ENCODE data around the gene PFKP. TPM values are rescaled to one million over a fixed set of nuclear protein-coding genes. Genes with fewer than 3 reads are reported as not detected.

PFKP gene
- total RNA-seq, 1 experiment from 2014 or later = 232 TPM

- intact Hi-C loops (cut with micrococcal nuclease; ENCODE audit: unreplicated experiment) = no loop called here
- Histone ChIP-seq H3K27ac (ENCODE audit: low read length) (no peak overlapping the region), H3K4me1 (ENCODE audit: control insufficient read depth, insufficient read depth, low read length) (no peaks in the 10 kb centered on the region), H3K4me3 (ENCODE audit: low read depth in 2 of 2, low read length in 2 of 2) (no peak overlapping the region), H3K27me3 (ENCODE audit: control insufficient read depth, insufficient read depth, low read length) (no peaks in the 10 kb centered on the region), H3K36me3 (ENCODE audit: control insufficient read depth, insufficient read depth, low read length) (peaks cover 5% of the 10 kb centered on the region), H3K9me3 (ENCODE audit: control insufficient read depth, insufficient read depth, low read depth, low read length) (no peaks in the 10 kb centered on the region)
- ATAC-seq (no peak), DNase-seq (ENCODE audit: low read depth, low spot score) (no peak)
- CTCF ChIA-PET = interaction anchor here (0.5 kb wide), 1 partner anchor 17 kb away, joined by 9 read pairs; no protein-coding TSS in a partner anchor
- TF ChIP-seq SIN3A (IDR thresholded peaks at IDR 0.05; ENCODE audit: borderline replicate concordance, insufficient read depth, low read depth, low read length) (no peak), TCF7L2 (IDR thresholded peaks at IDR 0.05; ENCODE audit: low read depth, low read length) (no peak), CTCF (IDR thresholded peaks at IDR 0.05) (no peak), POLR2AphosphoS5 (IDR thresholded peaks at IDR 0.05; ENCODE audit: low read depth, low read length) (no peak), REST (IDR thresholded peaks at IDR 0.05; ENCODE audit: insufficient read depth in 1 of 2, low read depth in 2 of 2, low read length in 1 of 2) (no peak)
- in situ Hi-C loops (cut with HindIII; ENCODE audit: low pct_unique_long_range_greater_than_20kb, low sequenced_read_pairs) = no loop called here
- POLR2A ChIA-PET = no interaction called here
- BruUV-seq (replicated peaks) = no TSS peak
Observed at GRCh38 chr10:3137958-3138726, 70.8 kb downstream of the PFKP start.

GRCh38 chr10:3139216-3139910 is 72.0 kb downstream of the PFKP start:
- ChIA-PET CTCF (no interaction called here), POLR2A (no interaction called here)
- Histone ChIP-seq H3K9me3 (ENCODE audit: control insufficient read depth, insufficient read depth, low read depth, low read length) (no peaks in the 10 kb centered on the region), H3K4me3 (ENCODE audit: low read depth in 2 of 2, low read length in 2 of 2) (no peak overlapping the region), H3K36me3 (ENCODE audit: control insufficient read depth, insufficient read depth, low read length) (peaks cover 5% of the 10 kb centered on the region), H3K27me3 (ENCODE audit: control insufficient read depth, insufficient read depth, low read length) (no peaks in the 10 kb centered on the region), H3K27ac (ENCODE audit: low read length) (no peak overlapping the region), H3K4me1 (ENCODE audit: control insufficient read depth, insufficient read depth, low read length) (no peaks in the 10 kb centered on the region)
- intact Hi-C loops (cut with micrococcal nuclease; ENCODE audit: unreplicated experiment) = no loop called here
- BruUV-seq (replicated peaks) = no TSS peak
- in situ Hi-C loops (cut with HindIII; ENCODE audit: low pct_unique_long_range_greater_than_20kb, low sequenced_read_pairs) = no loop called here
- no peak for ATAC-seq
- TF ChIP-seq POLR2AphosphoS5 (IDR thresholded peaks at IDR 0.05; ENCODE audit: low read depth, low read length) (no peak), CTCF (IDR thresholded peaks at IDR 0.05) (no peak), TCF7L2 (IDR thresholded peaks at IDR 0.05; ENCODE audit: low read depth, low read length) (no peak), REST (IDR thresholded peaks at IDR 0.05; ENCODE audit: insufficient read depth in 1 of 2, low read depth in 2 of 2, low read length in 1 of 2) (no peak), SIN3A (IDR thresholded peaks at IDR 0.05; ENCODE audit: borderline replicate concordance, insufficient read depth, low read depth, low read length) (no peak)
- no peak for DNase-seq (ENCODE audit: low read depth, low spot score)
